Measurements from ENCODE around the gene KIF21A. TPM values are rescaled to one million over a fixed set of nuclear protein-coding genes. Genes with fewer than 3 reads are reported as not detected.

Gene KIF21A
- total RNA-seq, 1 donor, result 4.3 TPM

DNA sequence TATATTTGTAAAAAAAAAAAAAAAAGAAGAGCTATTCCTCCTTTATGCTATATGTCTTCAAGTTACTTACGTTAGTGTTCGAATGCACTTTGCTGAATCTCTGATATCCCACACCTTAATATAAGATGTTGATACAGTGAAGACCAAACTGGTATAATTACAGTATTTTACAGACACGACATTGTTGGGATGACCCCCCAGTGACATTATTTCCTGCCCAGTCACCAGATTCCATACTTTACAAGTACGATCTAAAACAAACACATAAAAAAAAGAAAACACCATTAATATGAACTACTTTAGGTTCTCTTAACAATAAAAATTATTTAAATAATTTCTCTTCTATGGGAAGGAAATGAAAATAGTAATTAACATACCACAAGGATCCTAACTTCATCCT is 133.4 kb downstream of the KIF21A start:
- no peaks in the 10 kb centered on the region for H3K4me1 ChIP-seq (ENCODE audit: insufficient read depth, low read length)
- DNase-seq (ENCODE audit: insufficient read length, low spot score, missing footprints), result no peak
- no peaks in the 10 kb centered on the region for H4K20me1 ChIP-seq (ENCODE audit: insufficient read depth, low read length)
- H3K4me2 ChIP-seq (ENCODE audit: insufficient read depth, low read length), result no peak overlapping the region
- no peaks in the 10 kb centered on the region for H3K36me3 ChIP-seq (ENCODE audit: insufficient read depth, low read length)
- TF ChIP-seq, protein P1, sequence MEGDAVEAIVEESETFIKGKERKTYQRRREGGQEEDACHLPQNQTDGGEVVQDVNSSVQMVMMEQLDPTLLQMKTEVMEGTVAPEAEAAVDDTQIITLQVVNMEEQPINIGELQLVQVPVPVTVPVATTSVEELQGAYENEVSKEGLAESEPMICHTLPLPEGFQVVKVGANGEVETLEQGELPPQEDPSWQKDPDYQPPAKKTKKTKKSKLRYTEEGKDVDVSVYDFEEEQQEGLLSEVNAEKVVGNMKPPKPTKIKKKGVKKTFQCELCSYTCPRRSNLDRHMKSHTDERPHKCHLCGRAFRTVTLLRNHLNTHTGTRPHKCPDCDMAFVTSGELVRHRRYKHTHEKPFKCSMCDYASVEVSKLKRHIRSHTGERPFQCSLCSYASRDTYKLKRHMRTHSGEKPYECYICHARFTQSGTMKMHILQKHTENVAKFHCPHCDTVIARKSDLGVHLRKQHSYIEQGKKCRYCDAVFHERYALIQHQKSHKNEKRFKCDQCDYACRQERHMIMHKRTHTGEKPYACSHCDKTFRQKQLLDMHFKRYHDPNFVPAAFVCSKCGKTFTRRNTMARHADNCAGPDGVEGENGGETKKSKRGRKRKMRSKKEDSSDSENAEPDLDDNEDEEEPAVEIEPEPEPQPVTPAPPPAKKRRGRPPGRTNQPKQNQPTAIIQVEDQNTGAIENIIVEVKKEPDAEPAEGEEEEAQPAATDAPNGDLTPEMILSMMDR (IDR thresholded peaks at IDR 0.05; ENCODE audit: extremely low read depth, low read depth, low read length), result no peak
- no peaks in the 10 kb centered on the region for H3K9me3 ChIP-seq (ENCODE audit: low read depth, low read length)
- H3K27ac ChIP-seq (ENCODE audit: low read depth, low read length), result no peak overlapping the region
- no peaks in the 10 kb centered on the region for H3K27me3 ChIP-seq (ENCODE audit: insufficient read depth, low read length)
- no peak overlapping the region for H2AFZ ChIP-seq (ENCODE audit: low read length)
- no peaks in the 10 kb centered on the region for H3K79me2 ChIP-seq (ENCODE audit: insufficient read depth, low read length)
- no peak overlapping the region for H3K4me3 ChIP-seq (ENCODE audit: insufficient read depth, low read length)

DNA sequence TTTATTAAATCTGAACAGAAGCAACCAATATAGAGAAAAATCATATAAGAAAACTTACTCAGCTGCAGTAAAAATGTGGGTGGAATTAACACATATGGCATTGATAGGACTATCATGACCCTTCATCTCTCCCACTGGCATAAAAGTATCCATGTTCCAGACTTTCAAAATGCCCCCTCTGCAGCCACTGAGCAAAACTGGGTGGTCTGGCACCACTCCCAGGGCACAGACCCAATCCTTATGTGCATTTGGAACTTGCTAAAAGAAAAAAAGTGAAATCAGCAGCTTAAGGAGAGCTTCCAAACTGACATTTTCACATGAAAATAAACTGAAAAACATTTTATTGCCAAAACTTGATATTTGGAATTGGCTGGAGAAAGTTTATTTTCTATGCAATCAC is 141.5 kb downstream of the KIF21A start:
- Histone ChIP-seq H3K4me2 (ENCODE audit: insufficient read depth, low read length) (no peak overlapping the region), H3K4me3 (ENCODE audit: insufficient read depth, low read length) (no peak overlapping the region), H3K36me3 (ENCODE audit: insufficient read depth, low read length) (no peaks in the 10 kb centered on the region), H4K20me1 (ENCODE audit: insufficient read depth, low read length) (no peaks in the 10 kb centered on the region), H3K9me3 (ENCODE audit: low read depth, low read length) (no peaks in the 10 kb centered on the region), H3K27me3 (ENCODE audit: insufficient read depth, low read length) (no peaks in the 10 kb centered on the region), H3K4me1 (ENCODE audit: insufficient read depth, low read length) (no peaks in the 10 kb centered on the region), H3K79me2 (ENCODE audit: insufficient read depth, low read length) (no peaks in the 10 kb centered on the region), H2AFZ (ENCODE audit: low read length) (no peak overlapping the region), H3K27ac (ENCODE audit: low read depth, low read length) (no peak overlapping the region)
- no peak for DNase-seq (ENCODE audit: insufficient read length, low spot score, missing footprints)
- TF ChIP-seq, protein P1 (IDR thresholded peaks at IDR 0.05; ENCODE audit: extremely low read depth, low read depth, low read length), result no peak

GRCh38 chr12:39300799-39301198 is 142.1 kb downstream of the KIF21A start:
- DNase-seq (ENCODE audit: insufficient read length, low spot score, missing footprints), result peak; percentile 38
- Histone ChIP-seq H4K20me1 (ENCODE audit: insufficient read depth, low read length) (no peaks in the 10 kb centered on the region), H3K4me1 (ENCODE audit: insufficient read depth, low read length) (no peaks in the 10 kb centered on the region), H3K4me3 (ENCODE audit: insufficient read depth, low read length) (no peak overlapping the region), H2AFZ (ENCODE audit: low read length) (no peak overlapping the region), H3K4me2 (ENCODE audit: insufficient read depth, low read length) (no peak overlapping the region), H3K27me3 (ENCODE audit: insufficient read depth, low read length) (no peaks in the 10 kb centered on the region), H3K79me2 (ENCODE audit: insufficient read depth, low read length) (no peaks in the 10 kb centered on the region), H3K36me3 (ENCODE audit: insufficient read depth, low read length) (no peaks in the 10 kb centered on the region), H3K27ac (ENCODE audit: low read depth, low read length) (no peak overlapping the region), H3K9me3 (ENCODE audit: low read depth, low read length) (no peaks in the 10 kb centered on the region)
- TF ChIP-seq, protein P1 (IDR thresholded peaks at IDR 0.05; ENCODE audit: extremely low read depth, low read depth, low read length), result no peak

GRCh38 chr12:39297891-39298290 is 145.0 kb downstream of the KIF21A start:
- Histone ChIP-seq H3K36me3 (ENCODE audit: insufficient read depth, low read length) (no peaks in the 10 kb centered on the region), H3K27me3 (ENCODE audit: insufficient read depth, low read length) (no peaks in the 10 kb centered on the region), H3K4me2 (ENCODE audit: insufficient read depth, low read length) (no peak overlapping the region), H4K20me1 (ENCODE audit: insufficient read depth, low read length) (no peaks in the 10 kb centered on the region), H3K4me1 (ENCODE audit: insufficient read depth, low read length) (no peaks in the 10 kb centered on the region), H3K79me2 (ENCODE audit: insufficient read depth, low read length) (no peaks in the 10 kb centered on the region), H3K27ac (ENCODE audit: low read depth, low read length) (no peak overlapping the region), H3K9me3 (ENCODE audit: low read depth, low read length) (no peaks in the 10 kb centered on the region), H3K4me3 (ENCODE audit: insufficient read depth, low read length) (no peak overlapping the region), H2AFZ (ENCODE audit: low read length) (no peak overlapping the region)
- TF ChIP-seq, protein P1 (IDR thresholded peaks at IDR 0.05; ENCODE audit: extremely low read depth, low read depth, low read length), result no peak
- DNase-seq (ENCODE audit: insufficient read length, low spot score, missing footprints), result no peak

Measured in osteoblast (primary cell).